Adrenal gland (tissue), 5 donors: ENCODE data around the gene LRP1.

Source experiments
- POLR2A ChIP-seq, 2 donors: fragments of 450-650 bp; IDR thresholded peaks; one replicate each; pipeline ENCODE4 v1.6.1; 2017; ENCODE audit warnings: antibody characterized with exemption in 2 of 2, mild to moderate bottlenecking in 2 of 2, moderate library complexity in 1 of 2
- TF ChIP-seq, protein P1 (sequence below), 6 experiments: fragments of 450-650 bp in 4 of 6; fragments of 200-600 bp in 2 of 6; sonication (generic) in 1 of 6; IDR thresholded peaks; 1 replicate in 5 of 6; 2 replicates in 1 of 6; pipeline versions ENCODE4 v1.5.1 to v1.8.0; 2016 to 2021; ENCODE audit warnings: antibody characterized with exemption in 6 of 6, mild to moderate bottlenecking in 2 of 6, moderate library complexity in 1 of 6
- donor health status: DM: no; HTN: no; CAD: no.

DNA sequence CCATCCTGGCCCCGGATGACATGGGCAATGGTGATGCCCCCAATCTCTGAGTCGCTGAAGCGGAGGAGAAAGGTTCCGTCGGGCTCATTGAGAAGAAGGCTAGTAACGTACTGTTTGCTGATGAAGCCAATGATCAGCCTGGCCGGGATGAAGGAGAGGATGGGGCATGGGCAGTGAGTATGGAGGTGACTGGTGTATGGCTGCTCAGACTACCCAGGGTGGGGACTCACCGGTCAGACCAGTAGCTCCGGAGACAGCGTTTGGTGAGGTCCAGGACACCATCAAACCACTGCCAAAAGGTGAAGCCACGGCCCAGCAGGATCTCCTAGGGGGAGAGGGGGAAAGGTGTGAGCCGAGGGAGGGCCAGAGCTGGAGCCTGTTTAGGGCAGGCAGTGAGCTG, 28.5 kb upstream of the LRP1 start:
- TF ChIP-seq, protein P1, sequence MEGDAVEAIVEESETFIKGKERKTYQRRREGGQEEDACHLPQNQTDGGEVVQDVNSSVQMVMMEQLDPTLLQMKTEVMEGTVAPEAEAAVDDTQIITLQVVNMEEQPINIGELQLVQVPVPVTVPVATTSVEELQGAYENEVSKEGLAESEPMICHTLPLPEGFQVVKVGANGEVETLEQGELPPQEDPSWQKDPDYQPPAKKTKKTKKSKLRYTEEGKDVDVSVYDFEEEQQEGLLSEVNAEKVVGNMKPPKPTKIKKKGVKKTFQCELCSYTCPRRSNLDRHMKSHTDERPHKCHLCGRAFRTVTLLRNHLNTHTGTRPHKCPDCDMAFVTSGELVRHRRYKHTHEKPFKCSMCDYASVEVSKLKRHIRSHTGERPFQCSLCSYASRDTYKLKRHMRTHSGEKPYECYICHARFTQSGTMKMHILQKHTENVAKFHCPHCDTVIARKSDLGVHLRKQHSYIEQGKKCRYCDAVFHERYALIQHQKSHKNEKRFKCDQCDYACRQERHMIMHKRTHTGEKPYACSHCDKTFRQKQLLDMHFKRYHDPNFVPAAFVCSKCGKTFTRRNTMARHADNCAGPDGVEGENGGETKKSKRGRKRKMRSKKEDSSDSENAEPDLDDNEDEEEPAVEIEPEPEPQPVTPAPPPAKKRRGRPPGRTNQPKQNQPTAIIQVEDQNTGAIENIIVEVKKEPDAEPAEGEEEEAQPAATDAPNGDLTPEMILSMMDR (IDR thresholded peaks at IDR 0.05) = no peak
- TF ChIP-seq POLR2A (IDR thresholded peaks at IDR 0.05) = no peak
